Activated T-helper 1 cell treated with anti-CD3 and anti-CD28 coated beads, Interleukin-12 subunit alpha, Interleukin-12 subunit beta, Interleukin-2, Interleukin-4 antibody, amounts not matched to agents 30 ng/mL and 10 ng/mL and 1 ng/mL, durations not matched to agents 14 hours and 24 hours and 36 hours (primary cell): ENCODE measurements around the gene CRTC1. TPM values are rescaled to one million over a fixed set of nuclear protein-coding genes. Genes with fewer than 3 reads are reported as not detected.

Source experiments
- DNase-seq: peaks from one replicate; pipeline ENCODE4 v3.0.0; 2021; ENCODE audit warnings: low spot score
- H3K27ac Mint-ChIP-seq: one replicate; pipeline ENCODE4 v1.8.0; 2021; ENCODE audit warnings: mild to moderate bottlenecking, mixed read lengths
- H3K27me3 Mint-ChIP-seq: one replicate; pipeline ENCODE4 v1.8.0; 2022; ENCODE audit warnings: mild to moderate bottlenecking, moderate library complexity, mixed read lengths; ENCODE audit not compliant: insufficient read depth
- H3K36me3 Mint-ChIP-seq: one replicate; pipeline ENCODE4 v1.8.0; 2021; ENCODE audit warnings: low read depth, mixed read lengths
- H3K4me1 Mint-ChIP-seq: one replicate; pipeline ENCODE4 v1.8.0; 2021; ENCODE audit warnings: low read depth, mixed read lengths
- H3K4me3 Mint-ChIP-seq: one replicate; pipeline ENCODE4 v1.8.0; 2021; ENCODE audit warnings: mild to moderate bottlenecking, moderate library complexity, mixed read lengths
- H3K9me3 Mint-ChIP-seq: one replicate; pipeline ENCODE4 v1.8.0; 2021; ENCODE audit warnings: mixed read lengths
- intact Hi-C: fragments of 100-400 bp; cut with micrococcal nuclease; formaldehyde crosslinking; loops from one replicate; pipeline ENCODE4 v1.15.1; 2024
- total RNA-seq: library from RNA; stranded (reverse); gene quantifications from 2 replicates; pipeline ENCODE4 v1.2.3, GENCODE V29; 2022

CRTC1 gene
- total RNA-seq, 1 donor from 2014 or later, result 6.1 TPM

DNA sequence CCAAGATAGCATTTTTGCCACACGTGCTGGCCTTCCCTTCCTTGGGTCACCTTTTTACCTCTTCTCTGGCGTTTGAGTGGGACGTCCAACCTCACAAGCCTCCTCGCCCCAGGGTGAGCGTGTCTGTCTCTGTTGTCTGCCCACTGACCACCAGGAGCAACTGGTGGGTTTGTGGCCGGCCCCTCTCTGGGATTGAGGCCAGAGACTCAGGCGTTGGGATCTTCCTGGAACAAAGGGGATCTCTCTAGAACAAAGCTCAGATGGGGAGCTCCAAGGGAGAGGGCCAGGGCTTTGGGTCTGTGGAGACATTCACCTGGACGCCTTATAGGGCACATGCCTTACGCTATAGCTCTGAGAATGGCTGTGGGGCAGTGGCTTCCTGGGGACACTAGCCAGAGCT lies 90.2 kb downstream of the CRTC1 start:
- intact Hi-C loops, result no loop called here

DNA sequence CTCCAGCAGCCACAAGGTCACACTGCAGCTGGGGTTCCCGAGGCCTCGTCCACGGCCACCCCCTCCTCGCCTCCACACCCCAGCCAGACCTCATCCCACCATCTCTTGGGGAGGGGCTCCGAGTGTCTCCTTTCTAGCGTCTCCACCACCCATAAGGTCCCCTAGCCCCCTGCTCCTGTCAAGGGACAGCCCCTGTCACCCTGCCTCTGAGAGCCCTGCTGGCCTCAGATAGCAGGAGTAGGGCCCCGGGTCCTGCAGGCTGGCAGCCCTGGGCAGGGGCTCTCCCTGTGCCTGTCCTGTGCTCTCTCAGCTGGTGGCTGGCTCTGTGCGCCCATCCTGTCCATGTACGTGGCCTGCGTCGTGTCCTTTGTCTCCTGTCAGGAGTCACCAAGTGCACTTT lies 90.6 kb downstream of the CRTC1 start:
- no peak overlapping the region for H3K27ac Mint-ChIP-seq
- intact Hi-C loops, result no loop called here
- no peaks in the 10 kb centered on the region for H3K4me1 Mint-ChIP-seq

More for the DNA sequence above, 90.2 kb downstream of the CRTC1 start:
- Mint-ChIP-seq H3K27me3 (peaks cover 3% of the 10 kb centered on the region), H3K4me3 (no peak overlapping the region), H3K27ac (no peak overlapping the region), H3K9me3 (no peaks in the 10 kb centered on the region), H3K4me1 (no peaks in the 10 kb centered on the region), H3K36me3 (no peaks in the 10 kb centered on the region)
- DNase-seq, result no peak

DNA sequence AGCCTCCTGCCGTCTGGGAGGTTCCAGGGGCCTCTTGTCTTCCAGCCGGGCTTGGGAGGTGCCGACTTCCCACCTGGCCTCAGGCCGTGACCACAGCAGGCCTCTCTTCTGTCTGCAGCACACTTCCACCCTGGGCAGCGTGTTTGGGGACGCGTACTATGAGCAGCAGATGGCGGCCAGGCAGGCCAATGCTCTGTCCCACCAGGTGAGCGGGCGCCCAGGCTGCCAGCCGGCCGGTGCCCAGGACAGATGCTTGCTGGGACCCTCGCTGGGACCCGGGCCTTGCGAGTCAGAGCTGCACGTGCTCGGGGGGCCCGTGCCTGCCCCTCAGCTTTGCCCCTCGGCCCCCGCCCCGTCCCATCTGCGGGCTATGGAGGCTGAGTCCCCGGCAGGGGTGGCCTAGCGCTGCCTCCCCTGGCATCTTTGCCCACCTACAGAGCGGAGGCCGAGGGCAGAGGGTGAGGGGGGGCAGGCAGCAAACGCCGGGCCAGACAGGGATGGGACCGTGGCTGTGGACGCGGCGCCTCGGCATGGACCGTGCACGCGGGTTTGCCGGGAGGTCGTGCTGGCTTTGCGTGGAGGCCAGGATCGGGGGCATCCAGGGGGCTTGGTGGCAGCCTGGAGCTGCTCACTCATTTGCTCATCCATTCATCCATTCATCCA lies 91.4 kb downstream of the CRTC1 start:
- intact Hi-C loops, result no loop called here
- no peaks in the 10 kb centered on the region for H3K4me1 Mint-ChIP-seq
- H3K4me3 Mint-ChIP-seq, result no peak overlapping the region
- no peaks in the 10 kb centered on the region for H3K36me3 Mint-ChIP-seq
- H3K9me3 Mint-ChIP-seq, result no peaks in the 10 kb centered on the region
- DNase-seq, result no peak
- no peak overlapping the region for H3K27ac Mint-ChIP-seq
- H3K27me3 Mint-ChIP-seq, result peaks cover 3% of the 10 kb centered on the region

More for the DNA sequence above, 90.6 kb downstream of the CRTC1 start:
- H3K36me3 Mint-ChIP-seq, result no peaks in the 10 kb centered on the region
- DNase-seq, result no peak
- no peaks in the 10 kb centered on the region for H3K9me3 Mint-ChIP-seq
- H3K27me3 Mint-ChIP-seq, result peaks cover 3% of the 10 kb centered on the region
- no peak overlapping the region for H3K4me3 Mint-ChIP-seq

DNA sequence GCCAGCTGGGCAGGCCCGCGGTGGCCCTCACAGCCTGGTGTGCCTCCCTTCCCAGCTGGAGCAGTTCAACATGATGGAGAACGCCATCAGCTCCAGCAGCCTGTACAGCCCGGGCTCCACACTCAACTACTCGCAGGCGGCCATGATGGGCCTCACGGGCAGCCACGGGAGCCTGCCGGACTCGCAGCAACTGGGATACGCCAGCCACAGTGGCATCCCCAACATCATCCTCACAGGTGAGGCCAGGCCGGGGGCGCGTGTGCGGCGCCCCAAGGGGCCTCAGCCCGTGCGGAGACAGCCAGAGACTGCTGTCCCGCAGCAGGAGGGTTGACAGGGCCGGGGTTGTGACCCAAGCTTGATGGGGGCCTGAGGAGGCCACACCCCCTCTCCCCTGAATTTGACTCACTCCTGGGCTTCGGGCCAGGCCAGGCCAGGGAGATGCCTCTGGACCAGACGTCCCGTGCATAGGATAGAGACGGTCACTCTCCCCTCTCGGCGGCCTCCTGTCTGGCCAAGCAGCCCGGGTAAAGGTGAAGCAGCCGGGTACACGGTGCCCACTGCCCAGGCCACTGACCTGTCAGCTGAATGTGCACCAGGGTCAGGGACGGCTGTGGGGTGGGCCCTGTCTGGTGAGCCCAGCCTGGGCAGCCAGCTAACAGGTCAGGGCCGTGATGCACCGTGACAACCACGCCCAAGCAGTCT lies 92.3 kb downstream of the CRTC1 start:
- H3K36me3 Mint-ChIP-seq, result no peaks in the 10 kb centered on the region
- H3K4me3 Mint-ChIP-seq, result no peak overlapping the region
- DNase-seq, result no peak
- no peaks in the 10 kb centered on the region for H3K9me3 Mint-ChIP-seq
- intact Hi-C loops, result no loop called here
- no peak overlapping the region for H3K27ac Mint-ChIP-seq
- no peaks in the 10 kb centered on the region for H3K4me1 Mint-ChIP-seq
- H3K27me3 Mint-ChIP-seq, result peaks cover 3% of the 10 kb centered on the region

DNA sequence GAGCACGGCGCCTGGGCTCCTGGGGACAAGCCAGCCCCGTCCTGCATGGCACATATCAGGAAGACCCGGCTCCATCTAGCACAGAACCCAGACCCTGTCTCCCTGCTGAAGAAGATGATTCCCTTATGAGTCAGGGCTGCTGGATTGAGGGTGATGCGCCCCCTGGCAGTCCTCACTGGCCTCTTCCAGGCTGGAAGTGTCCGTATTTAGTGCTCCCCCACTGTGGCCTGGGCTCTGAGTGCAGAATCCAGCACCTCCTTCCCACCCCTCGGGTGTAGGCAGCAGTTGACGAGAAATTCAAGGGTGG lies 92.8 kb downstream of the CRTC1 start:
- Mint-ChIP-seq H3K36me3 (no peaks in the 10 kb centered on the region), H3K4me3 (no peak overlapping the region), H3K4me1 (no peaks in the 10 kb centered on the region), H3K9me3 (no peaks in the 10 kb centered on the region), H3K27me3 (peaks cover 3% of the 10 kb centered on the region), H3K27ac (no peak overlapping the region)
- intact Hi-C loops, result no loop called here
- DNase-seq, result no peak

DNA sequence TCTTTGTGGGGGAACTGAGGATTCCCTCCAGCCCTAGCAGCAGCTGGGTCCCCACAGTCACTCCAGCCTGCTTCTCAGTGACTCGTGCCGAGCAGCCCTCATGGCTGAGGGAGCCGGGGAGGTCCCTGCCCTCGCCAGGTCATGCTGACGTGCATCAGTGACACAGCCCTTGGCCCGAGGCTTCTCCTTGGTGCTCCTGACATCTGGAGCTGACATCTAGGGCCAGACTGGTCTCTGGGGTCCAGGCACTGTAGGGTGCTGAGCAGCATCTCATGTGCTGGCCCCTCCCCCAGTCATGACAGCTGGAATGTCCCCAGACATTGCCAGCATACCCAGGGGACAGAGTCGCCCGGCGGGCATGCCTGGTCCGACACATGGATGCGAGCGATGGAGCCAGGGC lies 93.3 kb downstream of the CRTC1 start:
- no peak for DNase-seq
- Mint-ChIP-seq H3K4me1 (no peaks in the 10 kb centered on the region), H3K27ac (no peak overlapping the region), H3K36me3 (no peaks in the 10 kb centered on the region), H3K27me3 (peaks cover 2% of the 10 kb centered on the region), H3K4me3 (no peak overlapping the region), H3K9me3 (no peaks in the 10 kb centered on the region)
- intact Hi-C loops, result no loop called here

DNA sequence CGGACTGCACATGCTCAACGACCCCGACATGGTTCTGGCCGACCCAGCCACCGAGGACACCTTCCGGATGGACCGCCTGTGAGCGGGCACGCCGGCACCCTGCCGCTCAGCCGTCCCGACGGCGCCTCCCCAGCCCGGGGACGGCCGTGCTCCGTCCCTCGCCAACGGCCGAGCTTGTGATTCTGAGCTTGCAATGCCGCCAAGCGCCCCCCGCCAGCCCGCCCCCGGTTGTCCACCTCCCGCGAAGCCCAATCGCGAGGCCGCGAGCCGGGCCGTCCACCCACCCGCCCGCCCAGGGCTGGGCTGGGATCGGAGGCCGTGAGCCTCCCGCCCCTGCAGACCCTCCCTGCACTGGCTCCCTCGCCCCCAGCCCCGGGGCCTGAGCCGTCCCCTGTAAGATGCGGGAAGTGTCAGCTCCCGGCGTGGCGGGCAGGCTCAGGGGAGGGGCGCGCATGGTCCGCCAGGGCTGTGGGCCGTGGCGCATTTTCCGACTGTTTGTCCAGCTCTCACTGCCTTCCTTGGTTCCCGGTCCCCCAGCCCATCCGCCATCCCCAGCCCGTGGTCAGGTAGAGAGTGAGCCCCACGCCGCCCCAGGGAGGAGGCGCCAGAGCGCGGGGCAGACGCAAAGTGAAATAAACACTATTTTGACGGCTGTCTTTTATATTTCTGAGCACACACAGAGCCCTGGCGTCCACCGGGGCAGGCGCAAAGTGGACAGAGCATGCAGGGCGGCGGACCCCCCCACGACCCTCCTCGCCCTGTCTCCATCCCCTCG lies 94.0 kb downstream of the CRTC1 start:
- Mint-ChIP-seq H3K27ac (no peak overlapping the region), H3K4me3 (no peak overlapping the region), H3K9me3 (no peaks in the 10 kb centered on the region)

DNA sequence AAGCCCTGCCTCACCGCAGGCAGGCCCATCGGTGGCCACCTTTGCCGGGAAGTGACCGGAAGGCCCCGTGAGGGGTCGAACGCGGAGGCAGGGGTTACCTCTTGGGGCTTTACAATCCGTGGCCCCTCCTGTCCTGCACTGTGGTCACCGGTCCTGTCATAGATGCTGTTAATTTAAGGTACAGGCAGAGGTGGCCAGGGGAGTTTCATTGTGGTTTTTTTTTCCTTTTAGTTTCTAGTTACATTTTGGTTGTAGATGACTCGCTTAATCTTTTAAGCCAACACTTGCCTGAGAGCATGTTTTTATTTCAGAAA lies 94.6 kb downstream of the CRTC1 start:
- DNase-seq, result no peak
- no peaks in the 10 kb centered on the region for H3K4me1 Mint-ChIP-seq
- no peaks in the 10 kb centered on the region for H3K36me3 Mint-ChIP-seq
- no peak overlapping the region for H3K27ac Mint-ChIP-seq
- intact Hi-C loops, result no loop called here
- no peaks in the 10 kb centered on the region for H3K9me3 Mint-ChIP-seq
- H3K27me3 Mint-ChIP-seq, result peaks cover 2% of the 10 kb centered on the region
- no peak overlapping the region for H3K4me3 Mint-ChIP-seq

More for the DNA sequence above, 94.0 kb downstream of the CRTC1 start:
- Mint-ChIP-seq H3K27me3 (peaks cover 2% of the 10 kb centered on the region), H3K4me1 (no peaks in the 10 kb centered on the region), H3K36me3 (no peaks in the 10 kb centered on the region)
- DNase-seq, result no peak
- intact Hi-C loops, result no loop called here

DNA sequence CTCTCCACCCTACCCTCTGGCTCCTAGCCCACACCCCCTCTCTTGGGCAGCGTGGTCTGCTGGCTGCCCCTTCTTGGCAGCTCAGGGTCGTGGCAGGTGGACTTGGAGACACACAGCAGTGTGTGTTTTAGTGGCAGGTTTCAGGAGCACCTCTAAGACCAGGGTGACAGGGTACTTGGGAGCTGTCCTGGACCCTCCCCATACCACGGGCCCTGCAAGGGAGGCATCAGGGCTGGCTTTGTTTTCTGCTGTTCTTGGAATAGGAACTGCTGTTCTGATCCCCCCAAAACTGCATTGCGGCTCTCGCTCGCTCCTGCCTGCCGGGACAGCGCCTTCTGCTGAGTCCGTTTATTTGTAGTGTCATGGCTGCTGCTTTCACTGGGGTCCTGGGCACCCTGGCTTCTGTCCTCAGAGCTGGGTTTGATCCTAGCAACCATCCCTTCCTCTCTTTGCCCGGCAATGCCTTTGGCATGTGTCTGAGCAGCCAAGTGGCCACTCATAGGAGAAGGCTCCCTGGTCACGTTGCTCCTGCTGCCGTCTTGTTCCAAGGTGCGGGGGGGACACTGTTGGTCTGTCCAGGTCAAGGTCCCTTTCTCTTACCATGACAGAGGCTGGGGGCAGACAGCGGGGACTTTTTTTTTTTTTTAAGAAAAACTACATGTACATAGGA lies 95.5 kb downstream of the CRTC1 start:
- Mint-ChIP-seq H3K9me3 (no peaks in the 10 kb centered on the region), H3K27me3 (peaks cover 2% of the 10 kb centered on the region), H3K4me1 (no peaks in the 10 kb centered on the region), H3K27ac (no peak overlapping the region), H3K4me3 (no peak overlapping the region), H3K36me3 (no peaks in the 10 kb centered on the region)
- intact Hi-C loops, result no loop called here
- no peak for DNase-seq

DNA sequence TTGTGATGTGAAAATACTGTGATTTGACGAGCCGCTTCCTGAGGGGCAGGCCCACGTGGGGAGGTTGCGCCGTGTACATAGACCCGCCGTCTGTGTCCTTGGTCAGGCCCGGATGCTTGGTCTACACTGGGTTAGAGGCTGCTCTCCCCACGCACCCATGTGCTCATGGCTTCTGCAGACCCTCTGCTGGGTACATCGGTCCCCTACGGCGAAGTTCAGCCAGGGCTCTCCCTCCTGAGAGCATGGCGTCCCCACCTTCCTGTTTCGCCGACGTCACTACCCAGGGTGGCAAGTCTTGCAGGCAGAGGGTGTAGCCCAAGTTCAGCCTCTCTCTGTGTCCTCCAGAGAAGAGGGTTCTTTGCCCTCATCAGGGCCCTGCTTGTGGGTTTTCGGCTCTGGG lies 96.6 kb downstream of the CRTC1 start:
- Mint-ChIP-seq H3K27me3 (peaks cover 2% of the 10 kb centered on the region), H3K36me3 (no peaks in the 10 kb centered on the region), H3K4me1 (no peaks in the 10 kb centered on the region), H3K9me3 (no peaks in the 10 kb centered on the region), H3K27ac (no peak overlapping the region), H3K4me3 (no peak overlapping the region)
- no peak for DNase-seq
- intact Hi-C loops, result no loop called here

DNA sequence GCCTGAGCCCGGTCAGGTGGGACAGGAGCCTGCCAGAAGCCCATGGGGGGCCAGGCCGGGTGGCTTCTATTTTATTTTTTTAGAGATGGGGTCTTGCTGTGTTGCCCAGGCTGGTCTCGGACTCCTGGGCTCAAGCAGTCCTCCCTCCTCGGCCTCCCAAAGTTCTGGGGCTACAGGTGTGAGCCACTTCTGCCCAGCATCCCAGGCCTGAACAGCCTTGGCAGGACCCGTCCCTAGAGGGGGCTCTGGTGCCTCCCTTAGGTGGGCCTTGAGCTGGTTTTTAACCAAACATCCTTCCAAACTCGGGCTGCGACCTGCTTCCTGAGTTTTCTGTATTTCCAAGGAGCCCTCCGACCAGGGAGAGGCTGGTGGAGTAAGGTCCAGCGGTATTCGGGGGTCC lies 97.2 kb downstream of the CRTC1 start:
- peaks cover 4% of the 10 kb centered on the region for H3K4me1 Mint-ChIP-seq
- H3K9me3 Mint-ChIP-seq, result no peaks in the 10 kb centered on the region
- no peaks in the 10 kb centered on the region for H3K36me3 Mint-ChIP-seq
- peaks cover 2% of the 10 kb centered on the region for H3K27me3 Mint-ChIP-seq
- no peak for DNase-seq
- H3K27ac Mint-ChIP-seq, result no peak overlapping the region
- intact Hi-C loops, result no loop called here
- H3K4me3 Mint-ChIP-seq, result no peak overlapping the region

DNA sequence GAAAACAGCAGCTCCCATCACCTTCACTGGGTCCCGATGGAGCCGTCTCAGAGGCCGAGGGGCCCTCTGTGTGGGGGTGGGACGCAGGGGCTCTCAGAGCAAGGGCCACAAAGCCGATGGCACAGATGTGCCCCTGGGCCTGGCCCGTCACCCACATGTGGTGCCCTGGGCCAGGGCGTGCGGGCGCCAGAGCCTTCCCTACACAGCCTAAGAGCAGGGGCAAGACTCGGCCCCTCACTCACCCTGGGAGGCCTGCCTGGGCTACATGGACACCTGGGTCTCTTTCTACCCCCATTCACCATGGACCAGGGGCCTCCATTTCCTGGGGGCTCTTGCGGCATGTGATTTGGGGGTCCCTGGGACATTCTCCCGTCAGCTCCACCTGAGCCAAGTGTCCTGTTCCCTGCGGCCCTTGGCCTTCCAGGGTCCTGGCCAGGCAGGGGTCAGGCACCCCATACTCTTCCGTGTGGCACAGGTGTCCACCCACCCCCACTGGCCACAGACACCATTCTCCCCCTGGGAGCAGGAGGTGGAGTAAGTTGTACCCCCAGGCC lies 97.6 kb downstream of the CRTC1 start:
- H3K4me3 Mint-ChIP-seq, result no peak overlapping the region
- no peak overlapping the region for H3K27ac Mint-ChIP-seq
- DNase-seq, result no peak
- peaks cover 6% of the 10 kb centered on the region for H3K27me3 Mint-ChIP-seq
- H3K9me3 Mint-ChIP-seq, result no peaks in the 10 kb centered on the region
- H3K4me1 Mint-ChIP-seq, result peaks cover 4% of the 10 kb centered on the region
- intact Hi-C loops, result no loop called here
- H3K36me3 Mint-ChIP-seq, result no peaks in the 10 kb centered on the region
